HEK293 (cell line): ENCODE measurements around the gene LIN54.

ENCODE experiments used
- MZF1 ChIP-seq: fragments of 450-650 bp; formaldehyde crosslinking; IDR thresholded peaks from 2 replicates; pipeline ENCODE4 v1.5.1; 2017; ENCODE audit warnings: missing biosample characterization, missing genetic modification characterization, borderline replicate concordance
- YY2 ChIP-seq: fragments of 450-650 bp; formaldehyde crosslinking; IDR thresholded peaks from 2 replicates; pipeline ENCODE4 v1.5.1; 2016; ENCODE audit warnings: missing biosample characterization, missing genetic modification characterization
- ZNF114 ChIP-seq: fragments of 450-650 bp; formaldehyde crosslinking; IDR thresholded peaks from 2 replicates; pipeline ENCODE4 v1.5.0; 2017; ENCODE audit warnings: missing biosample characterization, missing genetic modification characterization
- ZNF354C ChIP-seq: fragments of 450-650 bp; formaldehyde crosslinking; IDR thresholded peaks from 2 replicates; pipeline ENCODE4 v1.5.1; 2016; ENCODE audit warnings: missing biosample characterization, missing genetic modification characterization, low read depth, borderline replicate concordance
- ZNF416 ChIP-seq: fragments of 450-650 bp; formaldehyde crosslinking; IDR thresholded peaks from 2 replicates; pipeline ENCODE4 v1.5.1; 2016; ENCODE audit warnings: missing biosample characterization, missing genetic modification characterization
- ZNF473 ChIP-seq: fragments of 450-650 bp; formaldehyde crosslinking; IDR thresholded peaks from 2 replicates; pipeline ENCODE4 v1.5.1; 2017; ENCODE audit warnings: missing biosample characterization, missing genetic modification characterization
- ZNF610 ChIP-seq: fragments of 450-650 bp; formaldehyde crosslinking; IDR thresholded peaks from 2 replicates; pipeline ENCODE4 v1.5.1; 2016; ENCODE audit warnings: missing biosample characterization, missing genetic modification characterization, borderline replicate concordance
- ZNF639 ChIP-seq: fragments of 450-650 bp; formaldehyde crosslinking; IDR thresholded peaks from 2 replicates; pipeline ENCODE4 v1.5.1; 2016; ENCODE audit warnings: missing biosample characterization, missing genetic modification characterization
- ZNF785 ChIP-seq: fragments of 450-650 bp; formaldehyde crosslinking; IDR thresholded peaks from 2 replicates; pipeline ENCODE4 v1.5.1; 2016; ENCODE audit warnings: missing biosample characterization, missing genetic modification characterization
- TF ChIP-seq, protein P1 (sequence below): fragments of 450-650 bp; formaldehyde crosslinking; IDR thresholded peaks from 2 replicates; pipeline ENCODE4 v1.5.1; 2016; ENCODE audit warnings: missing biosample characterization, missing genetic modification characterization
- TF ChIP-seq, protein P2 (sequence below): fragments of 450-650 bp; formaldehyde crosslinking; IDR thresholded peaks from 2 replicates; pipeline ENCODE4 v1.5.1; 2017; ENCODE audit warnings: missing biosample characterization, missing genetic modification characterization
- TF ChIP-seq, protein P3 (sequence below): fragments of 450-650 bp; formaldehyde crosslinking; IDR thresholded peaks from 2 replicates; pipeline ENCODE4 v1.5.1; 2016; ENCODE audit warnings: missing biosample characterization, missing genetic modification characterization

- TF ChIP-seq, protein P1, sequence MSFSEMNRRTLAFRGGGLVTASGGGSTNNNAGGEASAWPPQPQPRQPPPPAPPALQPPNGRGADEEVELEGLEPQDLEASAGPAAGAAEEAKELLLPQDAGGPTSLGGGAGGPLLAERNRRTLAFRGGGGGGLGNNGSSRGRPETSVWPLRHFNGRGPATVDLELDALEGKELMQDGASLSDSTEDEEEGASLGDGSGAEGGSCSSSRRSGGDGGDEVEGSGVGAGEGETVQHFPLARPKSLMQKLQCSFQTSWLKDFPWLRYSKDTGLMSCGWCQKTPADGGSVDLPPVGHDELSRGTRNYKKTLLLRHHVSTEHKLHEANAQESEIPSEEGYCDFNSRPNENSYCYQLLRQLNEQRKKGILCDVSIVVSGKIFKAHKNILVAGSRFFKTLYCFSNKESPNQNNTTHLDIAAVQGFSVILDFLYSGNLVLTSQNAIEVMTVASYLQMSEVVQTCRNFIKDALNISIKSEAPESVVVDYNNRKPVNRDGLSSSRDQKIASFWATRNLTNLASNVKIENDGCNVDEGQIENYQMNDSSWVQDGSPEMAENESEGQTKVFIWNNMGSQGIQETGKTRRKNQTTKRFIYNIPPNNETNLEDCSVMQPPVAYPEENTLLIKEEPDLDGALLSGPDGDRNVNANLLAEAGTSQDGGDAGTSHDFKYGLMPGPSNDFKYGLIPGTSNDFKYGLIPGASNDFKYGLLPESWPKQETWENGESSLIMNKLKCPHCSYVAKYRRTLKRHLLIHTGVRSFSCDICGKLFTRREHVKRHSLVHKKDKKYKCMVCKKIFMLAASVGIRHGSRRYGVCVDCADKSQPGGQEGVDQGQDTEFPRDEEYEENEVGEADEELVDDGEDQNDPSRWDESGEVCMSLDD (tag by site-specific recombination) = no peak
- TF ChIP-seq YY2 (tag by site-specific recombination) (no peak), ZNF785 (no peak), ZNF114 (no peak), MZF1 (tag by site-specific recombination) (no peak), ZNF639 (tag by site-specific recombination) (no peak), ZNF610 (tag by site-specific recombination) (no peak), ZNF354C (tag by site-specific recombination) (no peak), ZNF416 (tag by site-specific recombination) (no peak), ZNF473 (tag by site-specific recombination) (no peak)
- TF ChIP-seq, protein P2, sequence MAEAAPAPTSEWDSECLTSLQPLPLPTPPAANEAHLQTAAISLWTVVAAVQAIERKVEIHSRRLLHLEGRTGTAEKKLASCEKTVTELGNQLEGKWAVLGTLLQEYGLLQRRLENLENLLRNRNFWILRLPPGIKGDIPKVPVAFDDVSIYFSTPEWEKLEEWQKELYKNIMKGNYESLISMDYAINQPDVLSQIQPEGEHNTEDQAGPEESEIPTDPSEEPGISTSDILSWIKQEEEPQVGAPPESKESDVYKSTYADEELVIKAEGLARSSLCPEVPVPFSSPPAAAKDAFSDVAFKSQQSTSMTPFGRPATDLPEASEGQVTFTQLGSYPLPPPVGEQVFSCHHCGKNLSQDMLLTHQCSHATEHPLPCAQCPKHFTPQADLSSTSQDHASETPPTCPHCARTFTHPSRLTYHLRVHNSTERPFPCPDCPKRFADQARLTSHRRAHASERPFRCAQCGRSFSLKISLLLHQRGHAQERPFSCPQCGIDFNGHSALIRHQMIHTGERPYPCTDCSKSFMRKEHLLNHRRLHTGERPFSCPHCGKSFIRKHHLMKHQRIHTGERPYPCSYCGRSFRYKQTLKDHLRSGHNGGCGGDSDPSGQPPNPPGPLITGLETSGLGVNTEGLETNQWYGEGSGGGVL (tag by site-specific recombination) = no peak
- TF ChIP-seq, protein P3, sequence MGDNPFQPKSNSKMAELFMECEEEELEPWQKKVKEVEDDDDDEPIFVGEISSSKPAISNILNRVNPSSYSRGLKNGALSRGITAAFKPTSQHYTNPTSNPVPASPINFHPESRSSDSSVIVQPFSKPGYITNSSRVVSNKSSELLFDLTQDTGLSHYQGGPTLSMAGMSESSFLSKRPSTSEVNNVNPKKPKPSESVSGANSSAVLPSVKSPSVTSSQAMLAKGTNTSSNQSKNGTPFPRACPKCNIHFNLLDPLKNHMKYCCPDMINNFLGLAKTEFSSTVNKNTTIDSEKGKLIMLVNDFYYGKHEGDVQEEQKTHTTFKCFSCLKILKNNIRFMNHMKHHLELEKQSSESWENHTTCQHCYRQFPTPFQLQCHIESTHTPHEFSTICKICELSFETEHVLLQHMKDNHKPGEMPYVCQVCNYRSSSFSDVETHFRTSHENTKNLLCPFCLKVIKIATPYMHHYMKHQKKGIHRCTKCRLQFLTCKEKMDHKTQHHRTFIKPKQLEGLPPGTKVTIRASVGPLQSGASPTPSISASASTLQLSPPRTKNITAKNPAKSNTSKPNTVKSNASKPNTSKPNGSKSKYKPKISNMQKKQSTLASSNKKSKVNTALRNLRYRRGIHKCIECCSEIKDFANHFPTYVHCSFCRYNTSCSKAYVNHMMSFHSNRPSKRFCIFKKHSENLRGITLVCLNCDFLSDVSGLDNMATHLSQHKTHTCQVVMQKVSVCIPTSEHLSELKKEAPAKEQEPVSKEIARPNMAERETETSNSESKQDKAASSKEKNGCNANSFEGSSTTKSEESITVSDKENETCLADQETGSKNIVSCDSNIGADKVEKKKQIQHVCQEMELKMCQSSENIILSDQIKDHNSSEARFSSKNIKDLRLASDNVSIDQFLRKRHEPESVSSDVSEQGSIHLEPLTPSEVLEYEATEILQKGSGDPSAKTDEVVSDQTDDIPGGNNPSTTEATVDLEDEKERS (tag by site-specific recombination) = no peak
Observed at GRCh38 chr4:83022724-83023450, 12.3 kb upstream of the LIN54 start.
